ENCODE results near the gene PARN. TPM values are rescaled to one million over a fixed set of nuclear protein-coding genes. Genes with fewer than 3 reads are reported as not detected.

The PARN gene
- total RNA-seq, 1 experiment from 2014 or later, result 56.2 TPM

- WGBS (ENCODE audit: extremely low coverage, insufficient read length, low lambda C conversion rate), result no CpG with 5 or more reads among the region's 5 CpGs
Measured at GRCh38 chr16:14493791-14494190, 136.3 kb downstream of the PARN start.

More at GRCh38 chr16:14493791-14494190, 136.3 kb downstream of the PARN start:
- Histone ChIP-seq H2BK120ac (ENCODE audit: low read depth, low read length, poor library complexity, severe bottlenecking) (no peak overlapping the region), H4K20me1 (ENCODE audit: control insufficient read depth, insufficient read depth, insufficient read length) (no peaks in the 10 kb centered on the region), H3K23ac (ENCODE audit: insufficient read length, low read depth, low read length) (no peak overlapping the region), H2AK5ac (ENCODE audit: insufficient read length, low read length) (no peak overlapping the region), H3T11ph (ENCODE audit: low read length) (no peak overlapping the region), H3K79me1 (ENCODE audit: insufficient read depth, low read depth, low read length, poor library complexity, severe bottlenecking) (no peaks in the 10 kb centered on the region), H3K14ac (ENCODE audit: insufficient read depth, low read length) (no peak overlapping the region), H3K18ac (ENCODE audit: insufficient read length, low read depth, low read length) (no peak overlapping the region), H4K8ac (replicated peaks; ENCODE audit: insufficient read length, low read depth, low read length) (no peak overlapping the region), H3K4me2 (ENCODE audit: insufficient read depth, insufficient read length, low read length) (no peak overlapping the region), H3K79me2 (ENCODE audit: insufficient read depth, low read length) (no peaks in the 10 kb centered on the region), H2BK12ac (ENCODE audit: insufficient read length, low read depth, low read length) (no peak overlapping the region), H3K56ac (ENCODE audit: insufficient read length, low read depth, low read length) (no peak overlapping the region), H2BK5ac (ENCODE audit: insufficient read length, low read length) (no peak overlapping the region), H4K5ac (ENCODE audit: insufficient read length, low read depth, low read length) (no peak overlapping the region), H3K4me1 (ENCODE audit: insufficient read depth, low read length) (peaks cover 7% of the 10 kb centered on the region; the same call in 1 of the 2 replicates), H3K27ac (ENCODE audit: insufficient read length, low read depth, low read length) (no peak overlapping the region), H3K27me3 (ENCODE audit: insufficient read depth, low read length) (no peaks in the 10 kb centered on the region), H4K91ac (ENCODE audit: insufficient read length, low read depth, low read length) (no peak overlapping the region), H2AFZ (ENCODE audit: low read length) (no peak overlapping the region), H2BK20ac (ENCODE audit: low read depth, low read length, poor library complexity, severe bottlenecking) (no peak overlapping the region), H3K23me2 (ENCODE audit: insufficient read length, low read depth, low read length, poor library complexity, severe bottlenecking) (no peaks in the 10 kb centered on the region), H3K9ac (ENCODE audit: extremely low read depth, insufficient read length, low read length) (no peak overlapping the region), H3K9me3 (ENCODE audit: control insufficient read depth, low read depth, low read length) (no peaks in the 10 kb centered on the region), H2BK15ac (ENCODE audit: low read depth, low read length) (no peak overlapping the region), H3K4ac (ENCODE audit: low read depth, low read length) (no peak overlapping the region)
- Mint-ChIP-seq H3K36me3 (ENCODE audit: insufficient read depth in 1 of 3, low read depth in 3 of 3) (peaks cover 0 to 8% (median 0%) of the 10 kb centered on the region in 3 experiments; a peak in 1 of 7 replicates), H3K4me3 (no peak overlapping the region), H3K27ac (no peak overlapping the region), H3K9me3 (no peaks in the 10 kb centered on the region), H3K27me3 (ENCODE audit: low read depth) (no peaks in the 10 kb centered on the region; the same call in 1 of the 2 replicates), H3K4me1 (peaks cover 51 to 52% of the 10 kb centered on the region in 2 experiments)
- no peak for TF ChIP-seq CTCF (conservative IDR thresholded peaks at IDR 0.05)
- no peak for DNase-seq
